Measurements from ENCODE around the gene CHN1.

Gene CHN1

DNA sequence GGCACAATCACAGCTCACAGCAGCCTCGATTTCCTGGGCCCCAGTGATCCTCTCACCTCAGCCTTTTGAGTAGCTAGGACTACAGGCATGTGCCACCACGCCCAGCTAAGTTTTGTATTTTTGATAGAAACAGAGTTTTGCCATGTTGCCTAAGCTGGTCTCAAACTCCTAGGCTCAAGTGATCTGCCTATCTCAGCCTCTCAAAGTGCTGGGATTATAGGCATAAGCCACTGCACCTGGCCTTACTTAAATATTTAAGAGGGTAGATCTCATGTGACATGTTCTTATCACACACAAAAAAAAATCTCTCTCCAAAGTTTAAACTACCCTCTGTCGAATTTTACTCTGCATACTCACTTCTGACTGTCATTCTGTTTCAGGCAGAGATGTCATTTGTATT, 165.5 kb downstream of the CHN1 start:
- ChIA-PET POLR2A (no interaction called here), CTCF (interaction anchor here (0.6 to 1.4 kb wide), 3 partner anchors 13 to 145 kb away, joined by 3 to 4 read pairs (median 3); no protein-coding TSS in a partner anchor)
- TF ChIP-seq, protein P1, sequence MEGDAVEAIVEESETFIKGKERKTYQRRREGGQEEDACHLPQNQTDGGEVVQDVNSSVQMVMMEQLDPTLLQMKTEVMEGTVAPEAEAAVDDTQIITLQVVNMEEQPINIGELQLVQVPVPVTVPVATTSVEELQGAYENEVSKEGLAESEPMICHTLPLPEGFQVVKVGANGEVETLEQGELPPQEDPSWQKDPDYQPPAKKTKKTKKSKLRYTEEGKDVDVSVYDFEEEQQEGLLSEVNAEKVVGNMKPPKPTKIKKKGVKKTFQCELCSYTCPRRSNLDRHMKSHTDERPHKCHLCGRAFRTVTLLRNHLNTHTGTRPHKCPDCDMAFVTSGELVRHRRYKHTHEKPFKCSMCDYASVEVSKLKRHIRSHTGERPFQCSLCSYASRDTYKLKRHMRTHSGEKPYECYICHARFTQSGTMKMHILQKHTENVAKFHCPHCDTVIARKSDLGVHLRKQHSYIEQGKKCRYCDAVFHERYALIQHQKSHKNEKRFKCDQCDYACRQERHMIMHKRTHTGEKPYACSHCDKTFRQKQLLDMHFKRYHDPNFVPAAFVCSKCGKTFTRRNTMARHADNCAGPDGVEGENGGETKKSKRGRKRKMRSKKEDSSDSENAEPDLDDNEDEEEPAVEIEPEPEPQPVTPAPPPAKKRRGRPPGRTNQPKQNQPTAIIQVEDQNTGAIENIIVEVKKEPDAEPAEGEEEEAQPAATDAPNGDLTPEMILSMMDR (IDR thresholded peaks at IDR 0.05; ENCODE audit: insufficient read depth, low read length, missing control alignments): no peak
- DNase-seq (ENCODE audit: low read depth, low spot score): no peak
- no peak overlapping the region for H3K4me3 ChIP-seq (ENCODE audit: low read depth, low read length)

DNA sequence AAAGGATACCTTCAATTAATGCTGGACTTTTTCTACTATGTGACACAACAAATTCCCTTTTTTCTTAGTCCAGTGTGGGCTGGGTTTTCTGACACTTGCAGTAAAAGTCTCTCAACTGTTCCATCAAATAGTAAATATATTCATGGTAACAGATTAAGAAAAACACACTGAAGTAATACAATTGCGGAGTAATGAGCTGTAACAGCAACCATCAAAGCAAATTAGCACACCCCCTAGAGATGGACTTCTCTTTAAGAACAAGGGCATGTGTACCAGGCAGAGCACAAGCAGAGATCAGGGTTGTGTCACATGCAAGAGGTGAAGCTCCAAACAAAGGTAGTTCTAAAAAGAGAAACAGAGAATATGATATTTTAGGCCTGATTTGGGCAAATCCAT, 168.2 kb downstream of the CHN1 start:
- CTCF ChIA-PET: interaction anchor here (0.9 to 3.4 kb wide), 5 partner anchors 26 to 149 kb away, joined by 4 to 20 read pairs (median 6); no protein-coding TSS in a partner anchor
- no peak overlapping the region for H3K4me3 ChIP-seq (ENCODE audit: low read depth, low read length)
- no peak for DNase-seq (ENCODE audit: low read depth, low spot score)
- POLR2A ChIA-PET: interaction anchor here (1.0 to 2.0 kb wide), 4 partner anchors 49 to 135 kb away, joined by 3 to 8 read pairs (median 6); no protein-coding TSS in a partner anchor
- TF ChIP-seq, protein P1 (IDR thresholded peaks at IDR 0.05; ENCODE audit: insufficient read depth, low read length, missing control alignments): no peak

DNA sequence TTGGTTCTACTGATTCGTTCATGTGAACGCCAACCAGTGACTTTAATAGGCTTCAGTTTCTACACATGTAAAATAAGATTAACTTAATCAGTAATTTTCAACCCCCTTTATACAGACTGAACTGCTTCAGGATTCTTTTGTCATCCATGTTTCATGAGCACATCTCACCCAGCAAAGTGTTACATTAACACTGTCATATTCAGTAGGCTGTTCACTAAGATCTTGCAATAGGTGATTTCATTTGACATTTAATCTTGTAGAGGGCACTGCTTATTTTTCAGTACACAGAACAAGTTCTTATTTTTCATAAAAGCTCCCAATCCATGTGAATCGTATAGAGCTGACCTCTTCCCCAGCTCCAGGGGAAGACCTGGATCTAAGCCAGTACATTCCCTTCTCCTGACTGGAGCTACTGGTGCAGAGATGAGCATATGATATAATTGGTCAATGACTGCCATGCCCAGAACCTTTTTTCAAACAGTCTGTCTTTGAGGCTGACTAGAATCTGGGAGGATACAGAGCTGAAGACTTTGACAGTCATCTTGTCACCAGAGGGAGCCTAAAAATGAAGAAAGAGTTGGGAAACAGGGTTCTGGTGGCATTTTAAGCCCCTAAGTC, 168.7 kb downstream of the CHN1 start:
- ChIA-PET POLR2A (interaction anchor here (1.0 to 2.0 kb wide), 4 partner anchors 48 to 136 kb away, joined by 3 to 8 read pairs (median 6); no protein-coding TSS in a partner anchor), CTCF (interaction anchor here (1.4 to 3.4 kb wide), 5 partner anchors 66 to 153 kb away, joined by 3 to 20 read pairs (median 6); no protein-coding TSS in a partner anchor)
- H3K4me3 ChIP-seq (ENCODE audit: low read depth, low read length): no peak overlapping the region
- DNase-seq (ENCODE audit: low read depth, low spot score): peak; percentile 91
- TF ChIP-seq, protein P1 (IDR thresholded peaks at IDR 0.05; ENCODE audit: insufficient read depth, low read length, missing control alignments): no peak

DNA sequence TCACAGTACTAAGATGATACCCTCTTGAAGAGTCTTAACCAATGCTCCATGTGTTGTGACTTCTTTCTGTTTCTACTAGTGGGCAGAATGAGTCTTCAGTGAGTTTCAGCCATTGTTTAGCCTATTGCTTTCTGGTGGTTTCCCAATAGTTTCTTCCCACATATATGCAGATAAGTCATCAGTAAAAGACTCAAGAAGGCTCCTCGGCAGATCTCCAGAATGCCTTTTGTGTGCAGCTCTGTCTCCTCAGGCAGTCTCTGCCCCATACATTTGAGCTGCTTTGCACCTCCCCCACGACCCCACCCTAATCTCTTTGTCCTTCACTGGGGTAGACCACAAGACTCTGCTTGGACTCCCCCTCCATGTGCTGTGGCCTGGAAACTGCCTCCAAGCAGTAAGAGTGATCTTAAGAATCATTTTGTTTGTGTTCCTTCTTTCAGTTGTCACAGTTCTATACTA, 169.4 kb downstream of the CHN1 start:
- H3K4me3 ChIP-seq (ENCODE audit: low read depth, low read length): no peak overlapping the region
- TF ChIP-seq, protein P1 (IDR thresholded peaks at IDR 0.05; ENCODE audit: insufficient read depth, low read length, missing control alignments): no peak
- ChIA-PET POLR2A (interaction anchor here (1.0 to 2.0 kb wide), 4 partner anchors 11 to 136 kb away, joined by 3 to 8 read pairs (median 4); no protein-coding TSS in a partner anchor), CTCF (interaction anchor here (0.8 to 1.4 kb wide), 3 partner anchors 148 to 154 kb away, joined by 3 to 5 read pairs (median 3); no protein-coding TSS in a partner anchor)
- peak; percentile 85 for DNase-seq (ENCODE audit: low read depth, low spot score)

DNA sequence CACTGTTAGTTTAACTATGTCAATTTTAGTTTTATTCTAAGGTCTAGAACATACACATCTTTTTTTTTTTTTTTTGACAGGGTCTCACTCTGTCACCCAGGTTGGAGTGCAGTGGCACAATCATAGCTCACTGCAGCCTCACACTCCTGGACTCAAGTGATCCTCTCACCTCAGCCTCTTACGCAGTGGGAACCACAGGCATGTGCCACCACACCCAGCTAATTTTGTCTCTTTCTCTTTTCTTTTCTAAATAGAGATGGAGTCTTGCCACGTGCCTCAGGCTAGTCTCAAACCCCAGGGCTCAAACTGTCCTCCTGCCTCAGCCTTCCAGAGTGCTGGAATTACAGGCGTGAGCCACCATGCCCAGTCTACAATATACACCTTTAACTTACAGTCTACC, 171.4 kb downstream of the CHN1 start:
- TF ChIP-seq, protein P1 (IDR thresholded peaks at IDR 0.05; ENCODE audit: insufficient read depth, low read length, missing control alignments): no peak
- no peak for DNase-seq (ENCODE audit: low read depth, low spot score)
- H3K4me3 ChIP-seq (ENCODE audit: low read depth, low read length): no peak overlapping the region
- ChIA-PET POLR2A (no interaction called here), CTCF (no interaction called here)

DNA sequence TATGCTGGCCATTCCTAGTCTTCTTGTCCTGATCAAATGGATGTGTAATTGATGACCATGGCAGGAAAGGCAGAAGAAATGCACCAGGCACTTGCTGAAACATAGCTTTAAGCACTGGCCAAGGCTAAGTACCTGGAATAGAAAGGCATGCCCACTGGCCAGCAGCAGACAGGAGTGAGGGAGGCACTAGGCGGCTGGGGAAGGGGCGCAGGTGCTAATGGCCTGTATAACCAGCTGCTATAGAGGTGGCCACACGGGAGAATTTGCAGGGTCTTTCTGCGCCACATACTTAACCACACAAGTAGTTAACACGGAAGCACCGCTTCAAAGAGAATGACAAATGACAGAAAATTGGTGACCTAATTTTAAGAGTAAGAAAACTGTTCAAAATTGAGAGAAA, 174.6 kb downstream of the CHN1 start:
- no peak for DNase-seq (ENCODE audit: low read depth, low spot score)
- TF ChIP-seq, protein P1 (IDR thresholded peaks at IDR 0.05; ENCODE audit: insufficient read depth, low read length, missing control alignments): no peak
- ChIA-PET POLR2A (no interaction called here), CTCF (no interaction called here)
- H3K4me3 ChIP-seq (ENCODE audit: low read depth, low read length): no peak overlapping the region
